SJCRH30 (cell line): ENCODE measurements around the gene MYO1E. TPM values are rescaled to one million over a fixed set of nuclear protein-coding genes. Genes with fewer than 3 reads are reported as not detected.

Experiments
- DNase-seq, 2 experiments: peaks; one replicate each; pipeline ENCODE4 v3.0.0-alpha.2; 2015 to 2020
- H3K27ac ChIP-seq: fragments of 250-450 bp; sonication (Bioruptor Pico); 2 replicates; pipeline ENCODE4 v1.5.1; 2020; ENCODE audit warnings: mild to moderate bottlenecking, moderate library complexity
- H3K27me3 ChIP-seq: fragments of 250-450 bp; sonication (Bioruptor Pico); 2 replicates; pipeline ENCODE4 v1.5.1; 2020; ENCODE audit warnings: mild to moderate bottlenecking, moderate library complexity
- H3K36me3 ChIP-seq: fragments of 250-450 bp; sonication (Bioruptor Pico); 2 replicates; pipeline ENCODE4 v1.5.1; 2020; ENCODE audit warnings: mild to moderate bottlenecking, moderate library complexity
- H3K4me1 ChIP-seq: fragments of 250-450 bp; sonication (Bioruptor Pico); 2 replicates; pipeline ENCODE4 v1.5.1; 2020; ENCODE audit warnings: mild to moderate bottlenecking, moderate library complexity
- H3K4me3 ChIP-seq: fragments of 250-450 bp; sonication (Bioruptor Pico); 2 replicates; pipeline ENCODE4 v1.5.1; 2020; ENCODE audit warnings: mild to moderate bottlenecking, moderate library complexity
- H3K9me3 ChIP-seq: fragments of 250-450 bp; sonication (Bioruptor Pico); replicated peaks from 2 replicates; pipeline ENCODE4 v1.5.1; 2020; ENCODE audit warnings: mild to moderate bottlenecking, moderate library complexity
- total RNA-seq: library from RNA; depleted of rRNA; stranded (reverse); fragments of >200 nt; shearing (Covaris generic); gene quantifications from 2 replicates; pipeline ENCODE4 v1.2.3, GENCODE V29; 2014

MYO1E gene
- total RNA-seq, 1 experiment from 2014 or later = 176 TPM

GRCh38 chr15:59271595-59272201 lies 101.0 kb downstream of the MYO1E start:
- Histone ChIP-seq H3K27me3 (no peaks in the 10 kb centered on the region), H3K36me3 (peaks cover 9% of the 10 kb centered on the region; the same call in 1 of the 2 replicates), H3K27ac (no peak overlapping the region), H3K4me3 (no peak overlapping the region), H3K9me3 (no peaks in the 10 kb centered on the region), H3K4me1 (no peaks in the 10 kb centered on the region)
- no peak for DNase-seq

- no peak overlapping the region for H3K4me3 ChIP-seq
- no peak for DNase-seq
Measured at GRCh38 chr15:59268852-59269407, 103.7 kb downstream of the MYO1E start.

GRCh38 chr15:59268168-59268851 lies 104.4 kb downstream of the MYO1E start:
- H3K36me3 ChIP-seq = peaks cover 17% of the 10 kb centered on the region; the same call in 1 of the 2 replicates
- no peaks in the 10 kb centered on the region for H3K27me3 ChIP-seq
- H3K4me3 ChIP-seq = no peak overlapping the region
- no peak overlapping the region for H3K27ac ChIP-seq
- H3K9me3 ChIP-seq = peaks cover 3% of the 10 kb centered on the region; the same call in 1 of the 2 replicates
- no peaks in the 10 kb centered on the region for H3K4me1 ChIP-seq
- no peak for DNase-seq

More at GRCh38 chr15:59268852-59269407, 103.7 kb downstream of the MYO1E start:
- peaks cover 2% of the 10 kb centered on the region; the same call in 1 of the 2 replicates for H3K9me3 ChIP-seq
- peaks cover 17% of the 10 kb centered on the region; the same call in 1 of the 2 replicates for H3K36me3 ChIP-seq
- no peak overlapping the region for H3K27ac ChIP-seq
- no peaks in the 10 kb centered on the region for H3K27me3 ChIP-seq
- no peaks in the 10 kb centered on the region for H3K4me1 ChIP-seq

GRCh38 chr15:59266028-59266427 lies 106.6 kb downstream of the MYO1E start:
- Histone ChIP-seq H3K9me3 (peaks cover 3% of the 10 kb centered on the region; the same call in 1 of the 2 replicates), H3K4me3 (no peak overlapping the region), H3K4me1 (no peaks in the 10 kb centered on the region), H3K36me3 (peaks cover 13% of the 10 kb centered on the region; the same call in 1 of the 2 replicates), H3K27me3 (no peaks in the 10 kb centered on the region), H3K27ac (no peak overlapping the region)
- no peak for DNase-seq

- Histone ChIP-seq H3K36me3 (peaks cover 14% of the 10 kb centered on the region; the same call in 1 of the 2 replicates), H3K9me3 (peaks cover 3% of the 10 kb centered on the region; the same call in 1 of the 2 replicates), H3K27ac (no peak overlapping the region), H3K4me1 (no peaks in the 10 kb centered on the region), H3K27me3 (no peaks in the 10 kb centered on the region), H3K4me3 (no peak overlapping the region)
- DNase-seq = no peak
Measured at GRCh38 chr15:59262316-59262715, 110.4 kb downstream of the MYO1E start.

- H3K27ac ChIP-seq = no peak overlapping the region
- H3K9me3 ChIP-seq = peaks cover 3% of the 10 kb centered on the region; the same call in 1 of the 2 replicates
- no peaks in the 10 kb centered on the region for H3K4me1 ChIP-seq
- no peak for DNase-seq
- H3K27me3 ChIP-seq = no peaks in the 10 kb centered on the region
- H3K4me3 ChIP-seq = no peak overlapping the region
- peaks cover 22% of the 10 kb centered on the region for H3K36me3 ChIP-seq
Measured at GRCh38 chr15:59260090-59260489, 112.6 kb downstream of the MYO1E start.

GRCh38 chr15:59259137-59259943 lies 113.3 kb downstream of the MYO1E start:
- Histone ChIP-seq H3K27ac (no peak overlapping the region), H3K36me3 (peaks cover 22% of the 10 kb centered on the region), H3K9me3 (peaks cover 3% of the 10 kb centered on the region; the same call in 1 of the 2 replicates), H3K4me1 (no peaks in the 10 kb centered on the region), H3K27me3 (no peaks in the 10 kb centered on the region), H3K4me3 (no peak overlapping the region)
- DNase-seq = no peak

- DNase-seq = no peak
- Histone ChIP-seq H3K9me3 (no peaks in the 10 kb centered on the region), H3K4me3 (no peak overlapping the region), H3K4me1 (no peaks in the 10 kb centered on the region), H3K27me3 (no peaks in the 10 kb centered on the region), H3K27ac (no peak overlapping the region), H3K36me3 (peaks cover 20% of the 10 kb centered on the region)
Measured at GRCh38 chr15:59258317-59258716, 114.4 kb downstream of the MYO1E start.

GRCh38 chr15:59257140-59257539 lies 115.5 kb downstream of the MYO1E start:
- no peak for DNase-seq
- H3K27me3 ChIP-seq = no peaks in the 10 kb centered on the region
- H3K27ac ChIP-seq = no peak overlapping the region
- no peak overlapping the region for H3K4me3 ChIP-seq
- H3K36me3 ChIP-seq = peaks cover 20% of the 10 kb centered on the region
- H3K9me3 ChIP-seq = no peaks in the 10 kb centered on the region
- no peaks in the 10 kb centered on the region for H3K4me1 ChIP-seq

GRCh38 chr15:59256482-59256881 lies 116.2 kb downstream of the MYO1E start:
- Histone ChIP-seq H3K4me1 (no peaks in the 10 kb centered on the region), H3K27me3 (no peaks in the 10 kb centered on the region), H3K36me3 (peaks cover 22% of the 10 kb centered on the region), H3K9me3 (no peaks in the 10 kb centered on the region), H3K4me3 (no peak overlapping the region), H3K27ac (no peak overlapping the region)
- no peak for DNase-seq

- no peak for DNase-seq
- H3K27ac ChIP-seq = no peak overlapping the region
- no peaks in the 10 kb centered on the region for H3K9me3 ChIP-seq
- H3K4me3 ChIP-seq = no peak overlapping the region
- H3K36me3 ChIP-seq = peaks cover 25% of the 10 kb centered on the region
- no peaks in the 10 kb centered on the region for H3K27me3 ChIP-seq
- no peaks in the 10 kb centered on the region for H3K4me1 ChIP-seq
Measured at GRCh38 chr15:59255680-59256336, 116.9 kb downstream of the MYO1E start.

GRCh38 chr15:59252137-59252536 lies 120.5 kb downstream of the MYO1E start:
- Histone ChIP-seq H3K4me1 (no peaks in the 10 kb centered on the region), H3K4me3 (no peak overlapping the region), H3K27ac (no peak overlapping the region), H3K27me3 (no peaks in the 10 kb centered on the region), H3K36me3 (peaks cover 19% of the 10 kb centered on the region), H3K9me3 (no peaks in the 10 kb centered on the region)
- no peak for DNase-seq

GRCh38 chr15:59251001-59251845 lies 121.4 kb downstream of the MYO1E start:
- Histone ChIP-seq H3K4me3 (no peak overlapping the region), H3K4me1 (no peaks in the 10 kb centered on the region), H3K9me3 (no peaks in the 10 kb centered on the region), H3K27ac (no peak overlapping the region), H3K36me3 (peaks cover 15% of the 10 kb centered on the region), H3K27me3 (no peaks in the 10 kb centered on the region)
- no peak for DNase-seq
